A549 (cell line): ENCODE results near the gene NAPSA. TPM values are rescaled to one million over a fixed set of nuclear protein-coding genes. Genes with fewer than 3 reads are reported as not detected.
A peak's percentile ranks its signal among the peaks of the same experiment; 100 is the strongest.

ENCODE experiments used
- ATAC-seq, 2 experiments: fragments of 200-7000 bp in 1 of 2; fragments of >200 bp in 1 of 2; cut with Nextera tagmentation in 1 of 2; cut with Tn5 transposase in 1 of 2; 3 replicates each; pipeline versions ENCODE4 v1.8.0 to v1.9.1; 2018 to 2020; ENCODE audit warnings: mild to moderate bottlenecking in 1 of 2, moderate library complexity in 1 of 2
- CTCF ChIA-PET: fragments of 300-600 bp; sonication (Branson Sonifier 250); formaldehyde crosslinking; extraction: SDS; loops from one replicate; lab custom pipeline; 2021; ENCODE audit warnings: antibody characterized with exemption, inconsistent platforms; lab: Yijun Ruan, JAX
- POLR2A ChIA-PET: fragments of 350-600 bp; formaldehyde crosslinking; extraction: SDS; loops from one replicate; lab custom pipeline; 2021; ENCODE audit warnings: antibody characterized with exemption, inconsistent platforms; lab: Yijun Ruan, JAX
- DNase-seq, 2 experiments: peaks; one replicate each; pipeline versions ENCODE4 v3.0.0 to v3.0.0-alpha.2; 2011 to 2016; ENCODE audit warnings: low read depth in 1 of 2, low spot score in 1 of 2
- FAIRE-seq: peaks from 2 replicates; lab custom pipeline; 2011; peaks lifted over from hg19 to GRCh38; lab: Jason Lieb, UNC
- H3K27ac ChIP-seq, 2 experiments: fragments of >200 bp; sonication (Bioruptor Twin); formaldehyde crosslinking; 3 replicates each; pipeline ENCODE4 v1.5.1; 2016 to 2017
- H3K4me1 ChIP-seq: fragments of >200 bp; sonication (Bioruptor Twin); formaldehyde crosslinking; 3 replicates; pipeline ENCODE4 v1.6.1; 2016
- H3K4me2 ChIP-seq: fragments of >200 bp; sonication (Bioruptor Twin); formaldehyde crosslinking; 3 replicates; pipeline ENCODE4 v1.6.1; 2016
- H3K4me3 ChIP-seq: fragments of >200 bp; sonication (Bioruptor Twin); formaldehyde crosslinking; 3 replicates; pipeline ENCODE4 v1.5.1; 2016
- H3K9me3 ChIP-seq: fragments of >200 bp; sonication (Bioruptor Twin); formaldehyde crosslinking; 3 replicates; pipeline ENCODE4 v1.6.1; 2016
- CEBPB ChIP-seq, 2 experiments: fragments of >200 bp in 1 of 2; sonication (Bioruptor Twin) in 1 of 2; formaldehyde crosslinking in 1 of 2; IDR thresholded peaks; 2 replicates each; pipeline ENCODE4 v1.6.1; 2012 to 2016
- CHD2 ChIP-seq: fragments of 150-350 bp; IDR thresholded peaks from 2 replicates; pipeline ENCODE4 v1.6.1; 2014; ENCODE audit warnings: low read length; ENCODE audit not compliant: partially characterized antibody
- EHF ChIP-seq: fragments of 250-450 bp; sonication (Bioruptor Pico); IDR thresholded peaks from 2 replicates; pipeline ENCODE4 v1.5.0; 2020; ENCODE audit warnings: mild to moderate bottlenecking
- EP300 ChIP-seq, 2 experiments: fragments of >200 bp; sonication (Bioruptor Twin); formaldehyde crosslinking; IDR thresholded peaks; 2 replicates in 1 of 2; 3 replicates in 1 of 2; pipeline ENCODE4 v1.6.1; 2016 to 2017
- FOSB ChIP-seq: fragments of 250-450 bp; sonication (Bioruptor Pico); IDR thresholded peaks from 2 replicates; pipeline ENCODE4 v1.5.0; 2020; ENCODE audit warnings: mild to moderate bottlenecking, moderate library complexity
- FOXS1 ChIP-seq: fragments of 250-450 bp; sonication (Bioruptor Pico); IDR thresholded peaks from 2 replicates; pipeline ENCODE4 v1.5.0; 2020; ENCODE audit warnings: mild to moderate bottlenecking, moderate library complexity
- GATA3 ChIP-seq: IDR thresholded peaks from 2 replicates; pipeline ENCODE4 v1.6.1; 2012; ENCODE audit warnings: borderline replicate concordance
- HOXA7 ChIP-seq: fragments of 250-450 bp; sonication (Bioruptor Pico); IDR thresholded peaks from 2 replicates; pipeline ENCODE4 v1.5.0; 2020; ENCODE audit warnings: mild to moderate bottlenecking, moderate library complexity
- HOXB13 ChIP-seq: fragments of 250-450 bp; sonication (Bioruptor Pico); IDR thresholded peaks from 2 replicates; pipeline ENCODE4 v1.5.0; 2020; ENCODE audit warnings: low read depth, mild to moderate bottlenecking, moderate library complexity
- HOXB5 ChIP-seq: fragments of 250-450 bp; sonication (Bioruptor Pico); IDR thresholded peaks from 2 replicates; pipeline ENCODE4 v1.5.0; 2020; ENCODE audit warnings: mild to moderate bottlenecking, moderate library complexity
- JUNB ChIP-seq: fragments of >200 bp; sonication (Bioruptor Twin); formaldehyde crosslinking; IDR thresholded peaks from 2 replicates; pipeline ENCODE4 v1.6.1; 2016
- MAFK ChIP-seq: fragments of 450-650 bp; IDR thresholded peaks from 2 replicates; pipeline ENCODE4 v1.6.1; 2014; ENCODE audit not compliant: partially characterized antibody
- MAZ ChIP-seq: fragments of 150-350 bp; IDR thresholded peaks from 2 replicates; pipeline ENCODE4 v1.6.1; 2014; ENCODE audit warnings: antibody characterized with exemption, low read depth, low read length, borderline replicate concordance
- PHF8 ChIP-seq: fragments of 200-600 bp; sonication (generic); IDR thresholded peaks from 2 replicates; pipeline ENCODE4 v1.6.1; 2016; ENCODE audit warnings: low read depth, mild to moderate bottlenecking, antibody characterized with exemption, moderate library complexity, borderline replicate concordance
- POLR2A ChIP-seq: IDR thresholded peaks from 2 replicates; pipeline ENCODE4 v1.6.1; 2012; ENCODE audit warnings: mild to moderate bottlenecking, low read length
- RCOR1 ChIP-seq: fragments of 150-350 bp; IDR thresholded peaks from 2 replicates; pipeline ENCODE4 v1.6.1; 2014; ENCODE audit warnings: antibody characterized with exemption, low read length, low read depth
- RFX5 ChIP-seq: fragments of 450-650 bp; IDR thresholded peaks from 2 replicates; pipeline ENCODE4 v1.7.1; 2014; ENCODE audit warnings: antibody characterized with exemption, mild to moderate bottlenecking, moderate library complexity
- SMC3 ChIP-seq: fragments of >200 bp; sonication (Bioruptor Twin); formaldehyde crosslinking; IDR thresholded peaks from 3 replicates; pipeline ENCODE4 v1.6.1; 2018; ENCODE audit warnings: inconsistent platforms
- SREBF2 ChIP-seq: fragments of 450-650 bp; IDR thresholded peaks from 2 replicates; pipeline ENCODE4 v1.6.1; 2014; ENCODE audit warnings: mild to moderate bottlenecking, moderate library complexity
- ZNF302 ChIP-seq: fragments of 250-450 bp; sonication (Bioruptor Pico); IDR thresholded peaks from 2 replicates; pipeline ENCODE4 v1.9.0; 2021; ENCODE audit warnings: inconsistent platforms, mild to moderate bottlenecking, moderate library complexity
- ZSCAN20 ChIP-seq: fragments of 250-450 bp; sonication (Bioruptor Pico); IDR thresholded peaks from 2 replicates; pipeline ENCODE4 v1.8.0; 2022; ENCODE audit warnings: mild to moderate bottlenecking, moderate library complexity
- WGBS: methylation state at CpG from one replicate; pipeline ENCODE4 v1.1.6; 2017; ENCODE audit errors: missing lambda C conversion rate; 5-methylcytosine and 5-hydroxymethylcytosine counted together
- polyA plus RNA-seq, 4 experiments: library from polyadenylated mRNA; depleted of rRNA in 3 of 4; stranded (reverse); fragments of >200 nt; fragmentation: RNase III in 1 of 4; extraction: RNeasy Plus Mini Kit Qiagen cat#74134 plus additional on column Dnase treatment in 1 of 4; gene quantifications; 2 replicates in 3 of 4; 3 replicates in 1 of 4; pipeline ENCODE4 v1.2.3, GENCODE V29; 2011 to 2017
- TF ChIP-seq, protein P1 (sequence below): IDR thresholded peaks from 2 replicates; pipeline ENCODE4 v1.6.1; 2012
- TF ChIP-seq, protein P2 (sequence below): fragments of 200-600 bp; sonication (generic); IDR thresholded peaks from 2 replicates; pipeline ENCODE4 v1.6.1; 2016; ENCODE audit warnings: antibody characterized with exemption, mild to moderate bottlenecking, moderate library complexity
- TF ChIP-seq, protein P3 (sequence below): fragments of 450-650 bp; IDR thresholded peaks from 2 replicates; pipeline ENCODE4 v1.6.1; 2014; ENCODE audit warnings: antibody characterized with exemption
- TF ChIP-seq, protein P4 (sequence below): fragments of 250-450 bp; sonication (Bioruptor Pico); IDR thresholded peaks from 2 replicates; pipeline ENCODE4 v1.5.0; 2020; ENCODE audit warnings: low read depth, mild to moderate bottlenecking, moderate library complexity
- TF ChIP-seq, protein P5 (sequence below): fragments of >200 bp; sonication (Bioruptor Twin); formaldehyde crosslinking; IDR thresholded peaks from 2 replicates; pipeline ENCODE4 v1.6.1; 2016
- TF ChIP-seq, protein P6 (sequence below): fragments of 250-450 bp; sonication (Bioruptor Pico); IDR thresholded peaks from 2 replicates; pipeline ENCODE4 v1.5.0; 2021; ENCODE audit warnings: mild to moderate bottlenecking, moderate library complexity, borderline replicate concordance

Gene NAPSA
- polyA plus RNA-seq, 2 of the 4 experiments (the other 2 are of a cell fraction) = 1.3 to 1.5 TPM

DNA sequence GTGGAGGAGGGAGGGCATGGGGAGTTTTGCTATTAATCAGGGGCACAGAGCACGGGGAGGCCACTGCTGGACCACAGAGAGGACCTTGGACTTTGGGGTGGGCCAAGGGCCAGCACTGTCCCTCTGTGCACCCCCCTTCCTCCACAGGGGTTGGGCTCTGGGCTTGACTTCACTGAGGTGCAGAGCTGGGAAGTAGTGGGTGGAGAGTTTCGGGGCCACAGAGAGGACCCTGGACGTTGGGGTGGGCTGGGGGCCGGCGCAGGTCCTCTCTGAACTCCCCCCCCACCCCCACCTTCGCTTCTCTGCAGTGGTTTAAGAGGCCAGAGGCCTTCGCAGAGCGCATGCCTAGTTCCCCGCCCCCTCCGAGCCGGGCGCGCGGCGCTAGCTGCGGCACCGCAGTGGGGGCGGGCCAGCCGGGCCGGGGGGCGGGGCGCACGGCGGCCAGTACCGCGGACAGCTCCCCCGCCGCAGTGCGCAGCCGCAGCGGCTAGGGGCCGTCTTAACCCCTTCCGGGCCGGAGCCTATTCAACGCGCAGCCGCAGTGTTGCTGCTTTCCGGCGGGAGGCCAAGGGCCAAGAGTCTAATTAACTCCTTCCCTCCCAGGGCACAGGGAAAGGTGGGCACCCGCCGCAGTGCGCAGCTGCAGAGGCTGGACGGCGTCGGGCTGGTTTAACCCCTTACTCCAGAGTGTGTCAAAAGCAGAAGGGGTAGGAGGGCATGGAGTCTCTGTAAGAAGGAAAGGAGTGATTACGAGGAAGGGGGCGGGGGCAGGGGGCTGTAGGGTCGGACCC is 39.9 kb downstream of the NAPSA start:
- CTCF ChIA-PET = interaction anchor here (0.8 to 4.2 kb wide), 5 partner anchors 10 to 178 kb away, joined by 3 to 25 read pairs (median 3); no protein-coding TSS in a partner anchor
- FAIRE-seq = no peak
- peak overlapping the region; percentile 80 for H3K4me2 ChIP-seq
- DNase-seq = peak; percentile 82 to 99
- peak; percentile 1 to 27; a peak in 3 of 6 replicates for ATAC-seq
- WGBS = 5% methylated on average over 23 of the region's 48 CpGs
- H3K4me1 ChIP-seq = peaks cover 26% of the 10 kb centered on the region
- H3K9me3 ChIP-seq = no peaks in the 10 kb centered on the region
- POLR2A ChIA-PET = interaction anchor here (0.6 to 1.0 kb wide), 4 partner anchors 8 to 172 kb away, joined by 3 to 5 read pairs (median 4); no protein-coding TSS in a partner anchor
- 0 out of 6 replicates have a peak overlapping the region, but pooled peaks of 1 of the 2 experiments have one; percentile 34 for H3K27ac ChIP-seq
- TF ChIP-seq HOXB5 (CRISPR knock-in tag) (peak; percentile 77; the same call in 1 of the 2 replicates), CHD2 (peak; percentile 20), CEBPB (IDR thresholded peaks at IDR 0.05) (no peak), EHF (CRISPR knock-in tag) (0 out of 2 replicates have a peak, but pooled peaks have one; percentile 35), FOXS1 (CRISPR knock-in tag) (0 out of 2 replicates have a peak, but pooled peaks have one; percentile 56), PHF8 (no peak), HOXB13 (CRISPR knock-in tag) (0 out of 2 replicates have a peak, but pooled peaks have one; percentile 13), HOXA7 (CRISPR knock-in tag) (no peak)
- TF ChIP-seq, protein P1, sequence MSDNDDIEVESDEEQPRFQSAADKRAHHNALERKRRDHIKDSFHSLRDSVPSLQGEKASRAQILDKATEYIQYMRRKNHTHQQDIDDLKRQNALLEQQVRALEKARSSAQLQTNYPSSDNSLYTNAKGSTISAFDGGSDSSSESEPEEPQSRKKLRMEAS = peak; percentile 28; the same call in 1 of the 2 replicates
- TF ChIP-seq, protein P2, sequence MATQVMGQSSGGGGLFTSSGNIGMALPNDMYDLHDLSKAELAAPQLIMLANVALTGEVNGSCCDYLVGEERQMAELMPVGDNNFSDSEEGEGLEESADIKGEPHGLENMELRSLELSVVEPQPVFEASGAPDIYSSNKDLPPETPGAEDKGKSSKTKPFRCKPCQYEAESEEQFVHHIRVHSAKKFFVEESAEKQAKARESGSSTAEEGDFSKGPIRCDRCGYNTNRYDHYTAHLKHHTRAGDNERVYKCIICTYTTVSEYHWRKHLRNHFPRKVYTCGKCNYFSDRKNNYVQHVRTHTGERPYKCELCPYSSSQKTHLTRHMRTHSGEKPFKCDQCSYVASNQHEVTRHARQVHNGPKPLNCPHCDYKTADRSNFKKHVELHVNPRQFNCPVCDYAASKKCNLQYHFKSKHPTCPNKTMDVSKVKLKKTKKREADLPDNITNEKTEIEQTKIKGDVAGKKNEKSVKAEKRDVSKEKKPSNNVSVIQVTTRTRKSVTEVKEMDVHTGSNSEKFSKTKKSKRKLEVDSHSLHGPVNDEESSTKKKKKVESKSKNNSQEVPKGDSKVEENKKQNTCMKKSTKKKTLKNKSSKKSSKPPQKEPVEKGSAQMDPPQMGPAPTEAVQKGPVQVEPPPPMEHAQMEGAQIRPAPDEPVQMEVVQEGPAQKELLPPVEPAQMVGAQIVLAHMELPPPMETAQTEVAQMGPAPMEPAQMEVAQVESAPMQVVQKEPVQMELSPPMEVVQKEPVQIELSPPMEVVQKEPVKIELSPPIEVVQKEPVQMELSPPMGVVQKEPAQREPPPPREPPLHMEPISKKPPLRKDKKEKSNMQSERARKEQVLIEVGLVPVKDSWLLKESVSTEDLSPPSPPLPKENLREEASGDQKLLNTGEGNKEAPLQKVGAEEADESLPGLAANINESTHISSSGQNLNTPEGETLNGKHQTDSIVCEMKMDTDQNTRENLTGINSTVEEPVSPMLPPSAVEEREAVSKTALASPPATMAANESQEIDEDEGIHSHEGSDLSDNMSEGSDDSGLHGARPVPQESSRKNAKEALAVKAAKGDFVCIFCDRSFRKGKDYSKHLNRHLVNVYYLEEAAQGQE = peak; percentile 95
- TF ChIP-seq, protein P3, sequence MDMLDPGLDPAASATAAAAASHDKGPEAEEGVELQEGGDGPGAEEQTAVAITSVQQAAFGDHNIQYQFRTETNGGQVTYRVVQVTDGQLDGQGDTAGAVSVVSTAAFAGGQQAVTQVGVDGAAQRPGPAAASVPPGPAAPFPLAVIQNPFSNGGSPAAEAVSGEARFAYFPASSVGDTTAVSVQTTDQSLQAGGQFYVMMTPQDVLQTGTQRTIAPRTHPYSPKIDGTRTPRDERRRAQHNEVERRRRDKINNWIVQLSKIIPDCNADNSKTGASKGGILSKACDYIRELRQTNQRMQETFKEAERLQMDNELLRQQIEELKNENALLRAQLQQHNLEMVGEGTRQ = no peak
- TF ChIP-seq, protein P4, sequence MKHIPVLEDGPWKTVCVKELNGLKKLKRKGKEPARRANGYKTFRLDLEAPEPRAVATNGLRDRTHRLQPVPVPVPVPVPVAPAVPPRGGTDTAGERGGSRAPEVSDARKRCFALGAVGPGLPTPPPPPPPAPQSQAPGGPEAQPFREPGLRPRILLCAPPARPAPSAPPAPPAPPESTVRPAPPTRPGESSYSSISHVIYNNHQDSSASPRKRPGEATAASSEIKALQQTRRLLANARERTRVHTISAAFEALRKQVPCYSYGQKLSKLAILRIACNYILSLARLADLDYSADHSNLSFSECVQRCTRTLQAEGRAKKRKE (CRISPR knock-in tag) = peak; percentile 47; the same call in 1 of the 2 replicates
- TF ChIP-seq, all 56 proteins: peak for 8
- peak overlapping the region; percentile 14; the same call in 1 of the 3 replicates for H3K4me3 ChIP-seq

DNA sequence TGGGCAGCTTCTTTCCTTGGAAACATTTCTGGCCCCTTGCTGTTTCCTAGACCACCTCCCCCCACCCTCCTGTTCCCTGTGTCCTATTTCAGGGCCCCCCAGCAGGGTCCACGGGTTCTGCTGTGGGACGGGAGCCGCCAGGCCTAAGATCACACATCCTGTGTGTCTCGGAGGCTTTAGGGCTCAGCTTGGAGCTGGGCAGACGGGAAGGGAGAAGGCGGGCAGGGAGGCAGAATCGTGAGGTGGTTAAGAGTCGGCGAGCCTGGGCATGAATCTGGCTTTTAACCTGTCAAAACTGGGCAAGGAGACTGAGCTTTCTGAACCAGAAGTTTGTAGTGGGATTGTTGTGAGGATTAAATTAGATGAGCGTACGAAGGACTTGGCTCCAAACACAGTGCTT is 41.1 kb downstream of the NAPSA start:
- ATAC-seq (no peak), FAIRE-seq (no peak), DNase-seq (no peak)
- WGBS = 53% methylated on average over 11 of the region's 11 CpGs
- Histone ChIP-seq H3K4me2 (no peak overlapping the region), H3K4me3 (no peak overlapping the region), H3K9me3 (no peaks in the 10 kb centered on the region), H3K27ac (no peak overlapping the region), H3K4me1 (peaks cover 17% of the 10 kb centered on the region; the same call in 2 of the 3 replicates)
- ChIA-PET CTCF (interaction anchor here (1.0 to 4.2 kb wide), 3 partner anchors 33 to 177 kb away, joined by 4 to 25 read pairs (median 4); no protein-coding TSS in a partner anchor), POLR2A (no interaction called here)
- no peak for TF ChIP-seq GATA3
- no peak for TF ChIP-seq SREBF2
- TF ChIP-seq, protein P5, sequence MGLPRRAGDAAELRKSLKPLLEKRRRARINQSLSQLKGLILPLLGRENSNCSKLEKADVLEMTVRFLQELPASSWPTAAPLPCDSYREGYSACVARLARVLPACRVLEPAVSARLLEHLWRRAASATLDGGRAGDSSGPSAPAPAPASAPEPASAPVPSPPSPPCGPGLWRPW = no peak
- no peak for TF ChIP-seq ZNF302
- no peak for TF ChIP-seq FOSB (CRISPR knock-in tag)
- TF ChIP-seq ZSCAN20 (CRISPR knock-in tag) = no peak
- TF ChIP-seq EP300 (IDR thresholded peaks at IDR 0.05) = no peak
- TF ChIP-seq, protein P3 = no peak
- TF ChIP-seq MAZ = no peak
- no peak for TF ChIP-seq HOXA7 (CRISPR knock-in tag)
- TF ChIP-seq, protein P6, sequence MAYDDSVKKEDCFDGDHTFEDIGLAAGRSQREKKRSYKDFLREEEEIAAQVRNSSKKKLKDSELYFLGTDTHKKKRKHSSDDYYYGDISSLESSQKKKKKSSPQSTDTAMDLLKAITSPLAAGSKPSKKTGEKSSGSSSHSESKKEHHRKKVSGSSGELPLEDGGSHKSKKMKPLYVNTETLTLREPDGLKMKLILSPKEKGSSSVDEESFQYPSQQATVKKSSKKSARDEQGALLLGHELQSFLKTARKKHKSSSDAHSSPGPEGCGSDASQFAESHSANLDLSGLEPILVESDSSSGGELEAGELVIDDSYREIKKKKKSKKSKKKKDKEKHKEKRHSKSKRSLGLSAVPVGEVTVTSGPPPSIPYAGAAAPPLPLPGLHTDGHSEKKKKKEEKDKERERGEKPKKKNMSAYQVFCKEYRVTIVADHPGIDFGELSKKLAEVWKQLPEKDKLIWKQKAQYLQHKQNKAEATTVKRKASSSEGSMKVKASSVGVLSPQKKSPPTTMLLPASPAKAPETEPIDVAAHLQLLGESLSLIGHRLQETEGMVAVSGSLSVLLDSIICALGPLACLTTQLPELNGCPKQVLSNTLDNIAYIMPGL = no peak
- no peak for TF ChIP-seq SMC3
- no peak for TF ChIP-seq RCOR1
- TF ChIP-seq POLR2A = no peak
- TF ChIP-seq JUNB = no peak
- TF ChIP-seq RFX5 = no peak
- no peak for TF ChIP-seq EHF (CRISPR knock-in tag)
- TF ChIP-seq MAFK = no peak
